Measurements from ENCODE around the gene ZNF136. TPM values are rescaled to one million over a fixed set of nuclear protein-coding genes. Genes with fewer than 3 reads are reported as not detected.

ZNF136 gene
- total RNA-seq, 4 donors from 2014 or later: 7.3 to 10.8 (median 8.4) TPM

DNA sequence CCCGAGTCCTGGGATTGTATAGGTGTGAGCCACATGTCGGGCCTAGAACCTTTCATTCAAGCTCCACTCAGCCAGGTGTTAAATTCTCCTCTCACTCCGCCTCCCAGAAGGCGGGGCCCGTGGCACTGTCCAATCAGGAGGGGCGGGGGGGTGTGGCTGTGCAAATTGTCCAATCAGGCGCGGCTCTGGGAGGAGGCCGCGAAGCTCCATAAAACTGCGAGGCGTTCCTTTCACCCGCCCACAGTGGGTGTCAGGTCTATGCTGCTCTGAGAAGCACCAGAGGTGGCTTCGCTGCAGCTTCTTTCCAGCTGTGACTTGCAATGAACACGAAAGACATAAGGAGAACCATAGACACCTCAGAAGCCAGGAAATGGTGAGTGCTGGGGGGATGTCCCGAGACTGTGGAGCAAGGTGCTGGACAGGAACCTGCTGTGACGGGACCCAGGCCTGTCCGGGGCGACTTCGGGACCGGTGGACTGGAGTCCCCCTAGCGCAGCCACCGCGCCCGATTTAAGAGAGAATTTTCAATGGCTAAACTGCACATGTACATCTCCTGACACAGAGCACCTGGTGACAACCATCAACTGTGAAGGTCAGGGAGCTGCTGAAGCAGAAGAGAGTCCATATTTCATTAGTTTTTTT lies 3.0 kb upstream of the ZNF136 start:
- Histone ChIP-seq H3K4me1 (peaks cover 35% of the 10 kb centered on the region), H3K9me3 (no peaks in the 10 kb centered on the region), H3K27me3 (no peaks in the 10 kb centered on the region), H3K4me3 (no peak overlapping the region), H3K27ac (no peak overlapping the region), H3K36me3 (no peaks in the 10 kb centered on the region)
- no peak for DNase-seq (ENCODE audit: low spot score in 2 of 2)
- TF ChIP-seq POLR2AphosphoS5 (IDR thresholded peaks at IDR 0.05) (no peak), EP300 (IDR thresholded peaks at IDR 0.05) (no peak), POLR2A (IDR thresholded peaks at IDR 0.05) (no peak)
- TF ChIP-seq, protein P1, sequence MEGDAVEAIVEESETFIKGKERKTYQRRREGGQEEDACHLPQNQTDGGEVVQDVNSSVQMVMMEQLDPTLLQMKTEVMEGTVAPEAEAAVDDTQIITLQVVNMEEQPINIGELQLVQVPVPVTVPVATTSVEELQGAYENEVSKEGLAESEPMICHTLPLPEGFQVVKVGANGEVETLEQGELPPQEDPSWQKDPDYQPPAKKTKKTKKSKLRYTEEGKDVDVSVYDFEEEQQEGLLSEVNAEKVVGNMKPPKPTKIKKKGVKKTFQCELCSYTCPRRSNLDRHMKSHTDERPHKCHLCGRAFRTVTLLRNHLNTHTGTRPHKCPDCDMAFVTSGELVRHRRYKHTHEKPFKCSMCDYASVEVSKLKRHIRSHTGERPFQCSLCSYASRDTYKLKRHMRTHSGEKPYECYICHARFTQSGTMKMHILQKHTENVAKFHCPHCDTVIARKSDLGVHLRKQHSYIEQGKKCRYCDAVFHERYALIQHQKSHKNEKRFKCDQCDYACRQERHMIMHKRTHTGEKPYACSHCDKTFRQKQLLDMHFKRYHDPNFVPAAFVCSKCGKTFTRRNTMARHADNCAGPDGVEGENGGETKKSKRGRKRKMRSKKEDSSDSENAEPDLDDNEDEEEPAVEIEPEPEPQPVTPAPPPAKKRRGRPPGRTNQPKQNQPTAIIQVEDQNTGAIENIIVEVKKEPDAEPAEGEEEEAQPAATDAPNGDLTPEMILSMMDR (IDR thresholded peaks at IDR 0.05): no peak
- WGBS: 95% methylated on average over 25 of the region's 25 CpGs

DNA sequence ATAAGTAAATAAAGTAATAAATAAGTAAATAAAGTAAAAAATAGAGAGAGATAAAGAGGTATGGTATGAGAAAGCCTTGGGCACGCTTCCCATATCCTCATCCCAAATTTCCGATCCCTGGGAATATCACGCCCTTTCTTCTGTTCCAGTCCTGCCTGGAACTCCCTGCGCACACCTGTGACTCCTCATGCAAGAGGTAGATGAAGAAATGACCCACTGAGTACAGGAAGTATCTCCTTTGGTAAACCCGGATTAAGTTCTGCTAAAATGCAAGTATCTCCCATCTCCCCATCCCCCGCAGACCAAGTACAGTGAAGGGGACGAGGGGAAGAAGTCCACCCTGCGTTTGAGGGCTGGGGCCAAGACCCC lies 399 bp upstream of the ZNF136 start:
- H3K27ac ChIP-seq: peak overlapping the region; percentile 95
- TF ChIP-seq POLR2AphosphoS5 (IDR thresholded peaks at IDR 0.05) (no peak), EP300 (IDR thresholded peaks at IDR 0.05) (no peak), POLR2A (IDR thresholded peaks at IDR 0.05) (no peak)
- TF ChIP-seq, protein P1 (IDR thresholded peaks at IDR 0.05): no peak
- H3K4me3 ChIP-seq: peak overlapping the region; percentile 75
- no peaks in the 10 kb centered on the region for H3K27me3 ChIP-seq
- peaks cover 25% of the 10 kb centered on the region for H3K4me1 ChIP-seq
- H3K9me3 ChIP-seq: no peaks in the 10 kb centered on the region
- 13% methylated on average over 7 of the region's 8 CpGs for WGBS
- H3K36me3 ChIP-seq: no peaks in the 10 kb centered on the region
- no peak for DNase-seq (ENCODE audit: low spot score in 2 of 2)

DNA sequence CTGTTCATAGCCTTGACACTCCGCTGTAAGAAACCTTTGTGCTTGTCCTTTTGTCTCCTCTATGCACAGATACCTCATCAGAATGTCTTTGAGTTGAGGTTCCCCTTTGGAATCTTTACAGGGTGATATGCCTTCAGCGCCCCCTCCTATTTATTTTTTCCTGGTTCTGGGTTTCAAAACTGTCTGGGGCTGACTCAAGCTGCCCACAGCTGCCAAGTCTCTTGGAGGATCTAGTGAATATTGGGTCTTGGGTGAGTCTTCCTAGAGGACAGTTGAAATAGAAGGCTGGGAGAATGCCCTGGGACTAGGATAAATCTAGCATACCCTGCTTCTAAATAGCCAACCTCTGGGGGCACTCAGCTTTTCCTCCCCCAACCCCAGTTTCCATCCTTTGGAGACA lies 930 bp downstream of the ZNF136 start:
- Histone ChIP-seq H3K9me3 (no peaks in the 10 kb centered on the region), H3K27me3 (no peaks in the 10 kb centered on the region), H3K27ac (peak overlapping the region; percentile 95), H3K4me3 (peak overlapping the region; percentile 75), H3K4me1 (peaks cover 25% of the 10 kb centered on the region), H3K36me3 (no peaks in the 10 kb centered on the region)
- 13% methylated on average over 2 of the region's 2 CpGs for whole genome bisulfite sequencing
- no peak for DNase-seq (ENCODE audit: low spot score in 2 of 2)
- TF ChIP-seq EP300 (IDR thresholded peaks at IDR 0.05) (no peak), POLR2A (IDR thresholded peaks at IDR 0.05) (no peak), POLR2AphosphoS5 (IDR thresholded peaks at IDR 0.05) (no peak)
- TF ChIP-seq, protein P1 (IDR thresholded peaks at IDR 0.05): no peak

DNA sequence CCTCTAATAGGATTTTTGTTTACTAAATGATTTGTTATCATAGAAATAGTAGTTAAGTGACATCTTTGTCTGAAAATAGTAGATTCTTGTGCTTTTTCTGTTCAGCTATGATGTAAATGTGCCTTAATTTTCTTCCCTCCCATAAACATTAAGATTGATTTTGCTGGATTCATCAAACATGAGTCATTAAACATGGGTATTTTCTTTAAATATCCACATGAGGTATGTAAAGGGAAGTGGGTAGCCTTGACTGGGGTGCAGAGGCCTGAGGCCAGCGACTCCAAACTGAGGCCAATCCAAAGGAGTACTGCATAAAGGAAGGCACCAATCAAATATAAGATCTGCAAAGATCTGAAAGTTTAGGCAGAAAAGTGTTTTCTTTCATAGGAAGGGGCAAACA lies 3.7 kb downstream of the ZNF136 start:
- H3K4me3 ChIP-seq: no peak overlapping the region
- TF ChIP-seq EP300 (IDR thresholded peaks at IDR 0.05) (no peak), POLR2AphosphoS5 (IDR thresholded peaks at IDR 0.05) (no peak), POLR2A (IDR thresholded peaks at IDR 0.05) (no peak)
- TF ChIP-seq, protein P1 (IDR thresholded peaks at IDR 0.05): no peak
- WGBS: 94% methylated on average over 1 of the region's 1 CpG
- no peak overlapping the region for H3K27ac ChIP-seq
- H3K9me3 ChIP-seq: no peaks in the 10 kb centered on the region
- peaks cover 25% of the 10 kb centered on the region for H3K4me1 ChIP-seq
- peaks cover 14% of the 10 kb centered on the region for H3K36me3 ChIP-seq
- DNase-seq (ENCODE audit: low spot score in 2 of 2): no peak
- no peaks in the 10 kb centered on the region for H3K27me3 ChIP-seq

DNA sequence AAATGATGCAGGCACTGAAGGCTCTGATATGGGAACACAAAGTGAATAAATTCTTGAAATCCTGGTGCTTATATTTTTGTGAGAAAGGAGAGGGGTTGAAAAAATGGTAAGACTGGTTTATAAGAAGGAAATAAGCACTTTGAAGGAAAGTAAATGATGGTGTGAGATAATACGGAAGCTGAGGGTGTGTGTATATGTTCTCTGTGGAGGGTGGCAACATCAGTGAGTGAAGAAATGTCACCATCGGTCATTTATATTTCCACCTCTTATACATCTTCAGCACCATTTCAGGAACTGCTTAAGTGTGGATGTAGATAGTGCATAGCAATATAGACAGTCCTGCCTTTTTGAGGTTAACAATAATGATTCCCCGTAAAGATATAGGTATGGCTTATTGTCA lies 17.5 kb downstream of the ZNF136 start:
- Histone ChIP-seq H3K4me1 (no peaks in the 10 kb centered on the region), H3K27ac (no peak overlapping the region), H3K4me3 (no peak overlapping the region), H3K36me3 (peaks cover 37% of the 10 kb centered on the region), H3K27me3 (no peaks in the 10 kb centered on the region), H3K9me3 (peaks cover 8% of the 10 kb centered on the region)
- WGBS: 95% methylated on average over 3 of the region's 3 CpGs
- no peak for TF ChIP-seq POLR2A (IDR thresholded peaks at IDR 0.05)
- TF ChIP-seq POLR2AphosphoS5 (IDR thresholded peaks at IDR 0.05): no peak
- TF ChIP-seq, protein P1 (IDR thresholded peaks at IDR 0.05): no peak
- no peak for TF ChIP-seq EP300 (IDR thresholded peaks at IDR 0.05)
- DNase-seq (ENCODE audit: low spot score in 2 of 2): no peak

All from suprapubic skin (tissue), 4 donors.